ENCODE results near the gene PRPSAP1.

Gene PRPSAP1

DNA sequence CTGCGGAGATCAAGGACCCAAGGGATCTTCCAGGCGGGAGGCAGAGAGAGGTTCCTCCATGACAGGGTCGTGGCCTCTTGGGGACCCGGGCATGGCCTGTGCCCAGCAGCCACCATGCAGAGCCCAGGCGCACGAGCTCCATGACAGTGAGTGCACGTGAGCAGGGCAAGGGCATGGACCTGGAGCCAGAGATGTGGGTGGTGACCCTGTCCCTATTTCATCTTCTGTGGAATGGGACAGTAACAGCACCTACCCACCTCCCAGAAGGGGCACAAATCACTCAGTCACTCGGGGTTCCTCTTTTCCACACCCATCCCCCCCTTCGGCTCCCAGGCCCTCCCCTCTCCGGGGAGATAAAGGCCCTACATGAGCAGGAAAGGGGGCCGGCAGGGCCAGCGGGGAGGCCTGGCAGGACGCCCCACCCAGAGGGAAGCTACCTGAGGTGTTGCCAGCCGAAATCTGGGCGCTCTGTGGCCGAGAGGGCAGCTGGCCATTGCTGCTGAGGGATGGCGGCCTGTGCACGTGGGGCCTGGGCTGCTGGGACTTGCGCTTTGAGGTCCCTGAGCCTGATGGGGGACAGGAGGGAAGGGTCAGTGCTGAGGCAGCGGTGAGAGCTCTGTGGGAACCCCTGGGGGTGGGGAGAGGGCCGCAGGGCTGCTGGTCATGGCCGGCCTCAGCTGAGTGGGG is 78.2 kb downstream of the PRPSAP1 start:
- H3K4me3 ChIP-seq (ENCODE audit: low read length), result no peak overlapping the region
- no peak for DNase-seq (ENCODE audit: low read depth)
- TF ChIP-seq, protein P1, sequence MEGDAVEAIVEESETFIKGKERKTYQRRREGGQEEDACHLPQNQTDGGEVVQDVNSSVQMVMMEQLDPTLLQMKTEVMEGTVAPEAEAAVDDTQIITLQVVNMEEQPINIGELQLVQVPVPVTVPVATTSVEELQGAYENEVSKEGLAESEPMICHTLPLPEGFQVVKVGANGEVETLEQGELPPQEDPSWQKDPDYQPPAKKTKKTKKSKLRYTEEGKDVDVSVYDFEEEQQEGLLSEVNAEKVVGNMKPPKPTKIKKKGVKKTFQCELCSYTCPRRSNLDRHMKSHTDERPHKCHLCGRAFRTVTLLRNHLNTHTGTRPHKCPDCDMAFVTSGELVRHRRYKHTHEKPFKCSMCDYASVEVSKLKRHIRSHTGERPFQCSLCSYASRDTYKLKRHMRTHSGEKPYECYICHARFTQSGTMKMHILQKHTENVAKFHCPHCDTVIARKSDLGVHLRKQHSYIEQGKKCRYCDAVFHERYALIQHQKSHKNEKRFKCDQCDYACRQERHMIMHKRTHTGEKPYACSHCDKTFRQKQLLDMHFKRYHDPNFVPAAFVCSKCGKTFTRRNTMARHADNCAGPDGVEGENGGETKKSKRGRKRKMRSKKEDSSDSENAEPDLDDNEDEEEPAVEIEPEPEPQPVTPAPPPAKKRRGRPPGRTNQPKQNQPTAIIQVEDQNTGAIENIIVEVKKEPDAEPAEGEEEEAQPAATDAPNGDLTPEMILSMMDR (conservative IDR thresholded peaks at IDR 0.05; ENCODE audit: low read length), result no peak

DNA sequence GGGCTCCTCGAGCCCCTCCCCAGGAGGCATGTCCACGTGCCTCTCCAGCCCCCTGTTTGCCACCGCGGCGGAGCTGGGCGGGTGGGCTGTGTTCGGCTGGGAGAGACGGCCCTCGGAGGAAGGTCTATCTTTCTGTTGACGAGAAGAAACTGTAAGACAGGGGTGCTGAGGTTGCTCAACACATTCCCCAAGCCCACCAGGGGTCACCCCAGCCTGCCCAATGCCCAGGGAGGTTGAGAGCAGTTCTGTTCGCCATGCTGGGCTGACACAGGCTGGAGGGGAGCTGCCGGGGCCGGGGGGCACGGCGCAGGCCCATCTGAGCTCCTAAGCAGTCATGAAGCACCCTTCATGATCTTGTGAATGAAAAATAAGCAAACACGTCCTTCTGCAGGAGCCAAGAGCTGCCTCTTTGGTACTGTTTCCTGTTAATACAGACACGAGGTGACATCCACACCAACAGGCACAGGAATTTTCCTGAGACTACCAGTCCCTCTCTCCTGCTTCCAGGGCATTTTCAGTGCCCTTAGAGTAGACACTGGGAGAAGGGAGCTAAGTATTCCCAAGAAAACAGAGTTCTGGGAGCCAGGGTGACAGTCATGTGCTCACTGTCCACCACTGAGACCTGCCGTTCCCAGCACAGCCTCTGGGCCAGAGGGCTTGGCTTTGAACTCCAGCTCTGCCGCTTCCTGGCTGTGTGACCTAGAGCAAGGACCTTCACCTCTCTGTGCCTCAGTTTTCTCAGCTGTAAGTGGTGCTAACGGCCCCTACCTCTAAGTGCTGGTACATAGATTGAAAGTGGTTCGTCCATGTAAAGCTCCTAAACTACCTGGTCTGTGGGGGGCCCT is 79.4 kb downstream of the PRPSAP1 start:
- TF ChIP-seq, protein P1 (conservative IDR thresholded peaks at IDR 0.05; ENCODE audit: low read length), result no peak
- no peak for DNase-seq (ENCODE audit: low read depth)
- no peak overlapping the region for H3K4me3 ChIP-seq (ENCODE audit: low read length)

DNA sequence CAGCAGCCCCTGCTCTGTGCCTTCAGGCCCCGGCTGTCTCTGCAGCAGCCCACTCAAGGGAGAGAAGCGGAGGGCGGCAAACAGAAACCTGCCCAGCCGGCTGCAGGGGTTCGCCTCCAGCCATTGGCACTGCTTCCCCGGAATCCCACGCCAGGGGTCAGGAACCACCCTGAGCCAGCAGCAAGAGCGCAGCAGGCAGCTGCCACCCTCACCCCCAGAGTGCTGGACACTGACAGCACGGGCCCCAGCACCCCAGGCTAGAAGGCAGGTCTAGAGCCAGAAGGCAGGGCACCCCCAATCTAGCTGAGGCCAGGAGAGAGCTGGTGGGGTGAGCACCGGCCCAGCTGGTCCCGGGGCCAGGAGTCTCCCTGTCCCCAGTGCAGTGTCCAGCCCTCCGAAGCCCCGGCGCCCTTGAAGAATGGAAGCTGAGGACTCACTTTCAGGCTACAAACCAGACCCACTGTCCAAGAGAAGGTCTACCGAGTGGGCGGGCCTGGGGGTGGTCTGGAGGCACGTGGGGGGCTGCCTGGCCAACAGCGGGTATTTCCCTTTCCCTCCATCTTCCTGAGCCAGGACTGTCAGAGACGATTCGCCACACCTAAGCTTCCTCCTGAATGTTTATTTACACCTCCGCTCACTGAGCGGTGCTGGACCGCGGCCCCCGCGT is 80.1 kb downstream of the PRPSAP1 start:
- TF ChIP-seq, protein P1 (conservative IDR thresholded peaks at IDR 0.05; ENCODE audit: low read length), result no peak

DNA sequence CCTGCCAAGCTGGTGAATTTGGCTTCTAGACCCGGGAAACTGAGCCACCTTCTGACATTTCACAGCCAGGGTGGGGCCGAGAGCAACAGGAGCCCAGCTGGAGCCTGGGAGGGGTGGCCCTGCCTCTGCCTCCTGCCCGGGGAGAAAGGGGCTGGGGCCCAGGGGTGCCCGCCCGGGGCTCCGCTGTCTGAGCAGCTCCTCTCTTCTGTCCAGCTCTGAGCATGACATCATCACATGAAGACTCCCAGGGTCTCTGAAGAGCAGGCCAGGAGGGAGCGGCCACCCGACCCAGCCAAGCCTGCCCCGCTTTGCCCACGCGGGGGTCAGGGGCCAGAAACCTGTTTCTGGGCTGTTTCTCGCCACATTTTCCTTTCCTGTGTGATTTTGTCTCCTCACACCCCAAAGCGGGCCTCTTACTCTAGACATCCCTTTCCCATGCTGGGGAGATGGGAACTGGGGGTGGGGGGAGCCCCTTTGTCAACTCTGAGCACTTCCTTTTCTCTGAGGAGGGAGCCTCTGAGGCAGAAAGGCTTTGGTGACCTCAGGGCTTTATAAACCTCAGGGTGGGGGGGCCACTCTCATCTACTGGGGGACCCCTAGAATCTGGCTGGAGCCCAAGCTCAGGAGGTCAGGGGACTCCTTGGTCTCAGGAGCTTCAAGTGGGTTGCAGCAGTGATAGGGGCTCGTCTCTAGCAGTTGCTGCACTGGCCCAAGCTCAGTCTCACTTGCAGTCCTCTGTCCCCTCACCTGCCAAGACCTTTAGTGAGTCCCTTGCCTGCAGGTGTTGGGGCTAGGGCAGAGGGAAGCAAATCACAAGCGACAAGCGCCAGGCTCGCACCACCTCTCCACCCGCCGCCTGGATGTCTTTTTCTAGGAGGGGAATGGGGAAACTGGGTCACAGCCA is 80.9 kb downstream of the PRPSAP1 start:
- TF ChIP-seq, protein P1 (conservative IDR thresholded peaks at IDR 0.05; ENCODE audit: low read length), result no peak
- H3K4me3 ChIP-seq (ENCODE audit: low read length), result no peak overlapping the region
- DNase-seq (ENCODE audit: low read depth), result no peak

More for the DNA sequence above, 80.1 kb downstream of the PRPSAP1 start:
- no peak for DNase-seq (ENCODE audit: low read depth)
- H3K4me3 ChIP-seq (ENCODE audit: low read length), result no peak overlapping the region

DNA sequence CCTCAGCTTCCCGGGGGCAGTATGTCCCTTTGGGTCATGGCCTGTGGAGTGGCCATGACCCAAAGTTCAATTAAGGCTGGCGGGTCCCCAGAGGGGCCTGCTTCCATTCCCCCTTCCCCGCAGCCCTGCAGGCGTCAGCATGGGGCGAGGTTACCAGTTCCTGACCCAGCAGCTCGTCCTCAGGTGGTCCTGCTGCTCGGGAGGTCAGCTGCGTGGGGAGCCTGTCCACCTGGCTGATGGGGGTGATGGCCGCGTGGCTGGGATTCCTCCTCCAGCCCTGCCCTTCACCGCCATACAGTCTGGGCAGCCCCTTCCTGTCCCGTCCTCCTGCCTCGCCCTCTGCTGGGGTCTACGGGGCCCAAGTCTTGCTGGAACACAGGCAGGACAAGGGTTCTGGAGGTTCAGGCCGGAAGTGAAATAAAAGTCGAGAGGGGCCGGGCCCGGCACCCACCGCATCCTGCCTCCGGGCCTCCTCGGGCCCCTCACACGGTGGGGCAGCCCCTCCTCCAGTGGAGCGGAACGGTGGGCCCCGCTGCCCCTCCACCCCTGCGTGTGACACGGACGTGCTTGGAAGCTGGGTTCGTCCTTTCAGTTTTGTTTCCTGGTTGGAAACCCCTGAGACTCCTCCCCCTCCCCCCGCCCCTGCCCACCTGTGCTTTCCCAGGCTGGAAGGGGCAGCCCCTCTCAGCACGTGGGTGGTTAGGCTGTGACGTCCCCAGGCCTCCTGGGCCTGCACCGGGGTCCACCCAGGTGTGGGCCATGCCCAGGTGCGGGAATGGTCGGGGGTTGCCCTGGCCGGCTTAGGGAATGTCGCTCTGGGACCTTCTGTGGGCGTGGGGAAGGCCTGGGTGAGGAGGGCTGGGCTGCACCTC is 81.8 kb downstream of the PRPSAP1 start:
- TF ChIP-seq, protein P1 (conservative IDR thresholded peaks at IDR 0.05; ENCODE audit: low read length), result no peak
- H3K4me3 ChIP-seq (ENCODE audit: low read length), result no peak overlapping the region
- no peak for DNase-seq (ENCODE audit: low read depth)
